GM18520 (cell line): ENCODE measurements around the gene LEO1.

Experiments used
- ATAC-seq: cut with Tn5 transposase; IDR thresholded peaks from one replicate; pipeline ENCODE4 v1.9.1; 2021; ENCODE audit not compliant: unreplicated experiment

The LEO1 gene

DNA sequence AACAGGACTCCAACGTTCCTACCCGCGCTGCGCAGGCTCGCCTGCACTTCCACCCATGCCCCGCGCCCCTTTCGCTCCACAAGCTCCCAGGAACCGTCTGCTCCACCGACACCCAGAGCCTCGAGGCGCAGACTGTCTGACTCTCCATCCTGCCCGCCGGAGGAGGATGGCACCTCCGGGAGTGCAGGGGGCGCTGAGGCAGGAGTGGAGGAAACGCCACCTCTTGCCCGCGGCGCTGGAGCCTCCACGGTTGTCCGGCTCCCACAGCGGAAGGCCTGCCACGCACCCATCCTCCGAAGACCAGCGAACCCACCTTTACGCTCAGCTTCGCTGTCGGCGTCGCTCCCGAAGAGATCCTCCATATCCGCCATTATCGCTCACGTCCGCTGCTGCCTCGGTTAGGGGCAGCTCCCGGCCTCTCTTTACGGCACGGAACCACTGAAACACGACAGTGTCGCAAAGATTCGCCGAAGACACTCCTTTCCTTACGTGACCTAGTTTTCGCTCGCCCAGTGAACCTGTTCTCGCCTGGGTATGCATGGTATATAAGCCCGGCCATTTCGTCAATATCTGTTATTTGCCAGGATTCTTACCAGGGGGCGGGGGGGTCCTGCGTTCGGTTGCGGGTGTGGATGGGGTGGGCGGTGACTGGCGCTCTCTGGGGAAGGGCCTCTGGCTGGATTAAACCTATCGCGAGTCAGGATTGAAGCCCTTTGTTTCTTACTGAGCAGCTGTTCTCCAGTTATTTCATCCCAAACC lies at the start of gene LEO1:
Gene LEO1, minus strand, starts transcription at position 404 of the 759 bp plus-strand sequence. Its CDS starts 33 bp downstream, at position 371.
- peak; percentile 76 for ATAC-seq

DNA sequence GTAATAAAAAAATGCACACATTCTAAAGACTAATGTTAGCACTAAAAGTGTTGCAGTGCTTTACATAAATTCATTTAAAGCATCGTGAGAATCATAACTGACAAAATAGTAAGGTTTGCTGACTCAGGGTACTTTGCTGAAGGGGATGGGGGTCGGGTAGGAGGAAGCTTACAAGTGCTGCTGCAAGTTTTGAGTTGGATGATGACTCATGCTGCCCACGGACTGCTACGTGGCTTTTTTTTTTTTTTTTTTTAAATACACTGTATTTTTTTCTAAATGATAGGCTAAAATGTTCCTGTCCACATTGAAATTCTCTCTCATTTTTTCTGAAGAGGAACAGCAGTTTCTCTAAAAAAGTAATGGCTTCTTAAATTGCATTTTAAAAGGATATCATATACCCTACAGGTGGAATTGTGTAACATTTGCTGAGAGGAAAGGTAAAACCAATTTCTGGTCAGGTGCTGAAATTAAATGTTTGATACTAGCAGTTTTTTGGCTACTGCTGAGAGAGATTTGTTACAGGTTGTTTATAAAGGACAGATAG lies 49.6 kb upstream of the LEO1 start:
- no peak for ATAC-seq

DNA sequence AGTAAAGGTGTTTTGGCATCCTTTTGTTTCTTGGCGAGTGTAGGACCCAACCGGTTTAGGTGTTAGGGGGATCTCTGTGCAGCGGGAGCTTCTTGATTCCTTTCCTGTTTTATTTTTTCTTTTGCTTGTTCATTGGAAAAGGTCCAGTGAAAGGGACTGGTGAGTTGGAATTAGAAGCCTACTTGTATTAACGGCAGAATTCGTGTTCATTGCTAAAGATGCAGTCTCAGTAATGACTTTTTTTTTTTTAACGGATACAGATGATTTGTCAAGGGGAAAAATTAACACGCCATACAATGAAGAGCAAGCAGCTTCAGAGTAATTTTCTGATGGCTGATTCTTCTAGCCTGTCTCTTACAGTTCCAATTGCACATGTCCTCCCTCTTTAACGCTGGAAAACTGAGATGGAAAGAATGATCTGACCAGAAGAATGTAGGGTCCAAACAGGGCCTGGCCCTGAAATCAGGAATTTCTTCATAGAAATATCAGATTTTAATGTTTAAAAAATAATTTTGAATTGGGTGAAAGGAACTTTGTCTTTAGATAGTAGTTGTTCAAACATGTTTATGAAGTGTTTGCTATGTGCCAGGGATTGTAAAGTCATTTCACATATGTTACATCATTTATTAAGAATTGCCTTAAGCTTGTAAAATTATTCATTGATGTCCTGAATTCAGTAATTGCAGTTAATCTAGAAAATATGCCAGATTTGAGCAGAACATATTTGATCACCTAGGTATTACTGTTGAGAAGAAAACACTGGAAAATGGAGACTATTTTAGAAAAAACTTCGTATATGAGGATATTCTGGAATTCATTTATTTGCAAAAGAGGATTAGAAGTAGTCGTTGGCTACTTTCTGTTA lies 48.9 kb upstream of the LEO1 start:
- ATAC-seq = no peak

DNA sequence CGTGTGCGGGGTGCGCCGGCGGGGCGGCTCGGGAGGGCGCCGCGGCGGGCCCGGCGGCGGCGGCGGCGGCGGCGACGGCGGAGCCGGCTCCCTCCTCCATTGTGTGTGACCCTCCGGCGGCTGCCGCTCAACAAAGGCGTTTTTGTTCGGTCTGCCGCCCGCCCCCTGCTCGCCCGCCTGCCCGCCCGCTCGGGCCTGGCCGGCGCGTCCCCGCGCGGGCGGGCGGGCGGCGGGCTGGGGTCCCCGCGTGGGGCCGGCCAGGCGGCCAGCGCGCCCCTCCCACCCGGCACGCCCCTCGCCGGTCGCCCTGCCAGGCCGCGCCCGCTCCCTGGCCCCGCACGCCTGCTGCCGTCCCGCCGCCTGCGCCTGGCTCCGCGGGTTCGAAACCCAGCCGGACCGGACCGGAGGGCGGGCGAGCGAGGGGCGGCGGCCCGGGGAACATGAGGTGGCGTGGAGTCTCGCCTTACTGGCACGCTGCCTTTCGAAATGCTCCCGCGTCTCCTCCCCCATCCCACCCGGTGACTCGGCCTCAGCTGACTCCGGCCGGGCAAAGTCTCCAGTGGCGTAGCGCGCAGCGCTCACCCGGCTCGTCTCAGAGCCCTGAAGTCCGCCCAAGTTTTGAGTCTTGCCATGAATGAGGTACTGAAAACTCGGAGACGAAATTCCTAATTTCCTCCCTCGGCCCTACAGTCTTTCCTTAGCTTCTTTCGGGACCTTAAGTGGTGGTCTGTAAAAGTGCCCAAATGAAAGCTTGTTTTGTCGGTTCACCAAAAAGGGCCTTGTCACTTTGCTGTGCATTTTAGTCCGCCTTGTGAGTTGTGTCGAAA lies 48.0 kb upstream of the LEO1 start:
- ATAC-seq = peak; percentile 39

DNA sequence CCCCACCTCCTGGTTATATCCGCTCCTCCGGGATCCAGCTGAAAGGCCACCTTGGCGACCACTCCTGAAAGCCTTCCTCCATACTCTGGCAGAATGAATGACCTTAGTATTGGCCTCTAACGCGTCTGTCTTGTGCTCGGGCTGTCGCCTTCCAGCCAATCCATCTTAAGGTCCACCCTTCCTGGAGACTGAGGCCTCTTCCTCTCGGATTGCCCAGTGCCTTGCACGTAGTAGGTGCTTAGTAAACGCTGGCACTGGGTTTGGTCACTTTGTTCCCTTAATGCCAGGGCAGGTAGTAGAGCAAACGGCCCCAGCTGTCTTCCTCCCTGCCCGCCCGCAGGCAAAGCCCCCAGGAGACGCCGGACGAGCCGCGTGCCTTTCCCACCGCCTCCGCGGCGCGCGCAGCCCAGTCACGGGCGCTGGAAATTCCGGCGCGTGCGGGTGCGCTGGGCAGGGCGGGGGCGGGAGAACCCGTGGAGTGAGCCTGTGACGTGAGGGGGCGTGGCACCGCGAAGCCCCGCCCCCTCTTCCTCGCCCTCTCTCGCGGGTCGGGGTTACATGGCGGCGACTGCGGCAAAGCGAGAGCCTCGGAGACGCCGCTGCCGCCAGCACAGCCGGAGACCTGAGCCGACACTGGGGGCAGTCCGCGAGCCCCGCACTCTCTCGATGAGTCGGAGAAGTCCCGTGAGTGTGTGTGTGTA lies 47.3 kb upstream of the LEO1 start, which contains the start of gene MAPK6:
Gene MAPK6, plus strand, starts transcription at position 527 of the 701 bp plus-strand sequence. CDS start 27,242 bp downstream, outside the sequence.
- peak; percentile 53 for ATAC-seq

DNA sequence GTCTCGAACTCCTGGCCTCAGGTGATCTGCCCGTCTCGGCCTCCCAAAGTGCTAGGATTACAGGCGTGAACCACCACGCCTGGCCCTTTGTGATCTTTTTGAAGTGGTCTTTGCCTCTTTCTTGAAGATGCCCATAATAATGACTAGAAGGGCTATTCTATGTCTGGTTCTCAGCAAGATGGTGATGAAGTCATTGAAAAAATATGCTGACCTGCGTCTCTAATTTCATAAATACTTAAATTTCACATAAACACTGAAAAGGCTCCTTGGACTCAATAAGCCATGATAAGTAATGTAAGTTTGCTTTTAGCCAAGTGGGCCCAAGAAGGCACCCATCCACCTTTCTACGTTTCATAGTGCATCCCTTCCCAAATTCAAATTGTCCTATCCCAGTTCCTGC lies 46.7 kb upstream of the LEO1 start:
- no peak for ATAC-seq

DNA sequence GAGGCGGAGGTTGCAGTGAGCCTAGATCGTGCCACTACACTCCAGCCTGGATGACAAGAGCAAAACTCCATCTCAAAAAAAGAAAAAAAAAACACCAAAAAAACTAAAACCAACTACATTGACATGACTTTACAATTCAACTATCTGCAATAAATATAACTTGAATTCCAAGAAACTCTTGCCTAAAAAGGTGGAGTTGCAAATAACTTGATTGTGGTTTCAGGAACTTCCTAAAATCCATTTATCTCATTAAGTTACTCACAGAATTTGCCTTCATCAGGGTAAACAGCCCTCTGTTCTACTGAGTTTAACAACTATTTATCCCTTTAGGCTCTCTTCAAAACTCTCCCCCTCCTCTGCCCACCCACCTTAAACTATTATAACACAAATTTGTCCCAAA lies 44.7 kb upstream of the LEO1 start:
- no peak for ATAC-seq

DNA sequence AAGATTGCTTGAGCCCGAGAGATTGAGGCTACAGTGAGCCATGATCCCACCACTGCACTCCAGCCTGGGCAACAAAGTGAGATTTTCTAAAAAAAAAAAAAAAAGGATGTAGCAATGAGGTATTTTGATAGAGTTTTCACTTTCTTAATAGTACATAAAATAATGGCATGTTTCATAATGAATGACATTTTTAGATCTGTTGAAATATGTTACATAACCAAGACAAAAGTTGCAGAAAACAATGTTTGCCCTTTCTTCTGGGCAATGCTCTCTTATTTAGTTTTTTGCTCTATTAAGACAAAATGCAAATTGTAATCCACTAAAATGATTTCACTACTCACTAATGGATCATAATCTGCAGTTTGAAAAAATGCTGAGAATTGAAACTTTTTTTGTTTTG lies 43.0 kb upstream of the LEO1 start:
- no peak for ATAC-seq

DNA sequence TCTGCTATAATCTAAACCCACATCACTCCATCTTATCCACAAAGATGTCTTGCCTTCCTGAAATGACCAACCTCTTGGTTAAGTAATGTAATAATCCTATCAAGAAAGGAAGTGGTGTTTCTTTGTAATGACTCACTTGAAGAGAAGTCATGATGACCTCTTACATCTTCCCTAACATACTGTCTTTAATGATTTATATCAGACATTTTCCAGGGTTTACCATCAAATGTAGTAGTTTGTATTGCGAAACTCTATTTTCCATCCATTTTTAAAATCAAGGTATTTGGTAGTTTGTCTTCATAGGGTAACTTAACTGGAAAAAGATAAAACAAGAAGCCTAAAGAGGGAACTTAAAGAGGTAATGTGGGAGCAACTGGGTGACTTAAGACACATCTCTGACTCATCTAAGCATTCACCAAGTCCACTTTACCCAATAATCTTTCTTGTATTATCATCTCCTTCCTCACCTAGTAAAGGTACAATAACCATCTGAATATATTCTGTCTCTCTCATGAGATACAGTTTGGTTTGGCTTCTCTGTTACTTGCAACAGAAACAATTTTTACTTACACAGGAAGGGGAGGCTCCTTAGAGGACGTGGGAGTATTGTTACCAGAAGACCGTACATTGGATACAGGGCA lies 41.7 kb upstream of the LEO1 start:
- peak; percentile 29 for ATAC-seq

DNA sequence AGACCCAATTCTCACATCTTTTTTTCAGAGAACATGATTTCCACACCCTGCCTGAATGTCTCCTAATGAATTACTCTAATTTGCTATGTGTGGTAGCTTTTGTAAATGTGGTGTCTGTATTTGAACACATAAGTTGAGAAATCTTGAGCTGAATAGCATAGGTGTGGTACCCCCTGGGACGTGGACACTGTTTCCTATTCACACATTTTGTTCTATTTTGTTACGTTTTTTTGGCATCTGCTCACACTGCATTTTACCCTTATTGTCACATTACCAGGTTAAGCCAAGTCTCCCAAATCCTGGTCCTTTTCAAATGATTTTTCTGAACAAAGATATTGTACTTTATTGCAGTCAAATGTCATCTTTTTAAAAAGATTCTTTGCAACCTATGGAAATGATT lies 40.6 kb upstream of the LEO1 start:
- ATAC-seq = no peak

DNA sequence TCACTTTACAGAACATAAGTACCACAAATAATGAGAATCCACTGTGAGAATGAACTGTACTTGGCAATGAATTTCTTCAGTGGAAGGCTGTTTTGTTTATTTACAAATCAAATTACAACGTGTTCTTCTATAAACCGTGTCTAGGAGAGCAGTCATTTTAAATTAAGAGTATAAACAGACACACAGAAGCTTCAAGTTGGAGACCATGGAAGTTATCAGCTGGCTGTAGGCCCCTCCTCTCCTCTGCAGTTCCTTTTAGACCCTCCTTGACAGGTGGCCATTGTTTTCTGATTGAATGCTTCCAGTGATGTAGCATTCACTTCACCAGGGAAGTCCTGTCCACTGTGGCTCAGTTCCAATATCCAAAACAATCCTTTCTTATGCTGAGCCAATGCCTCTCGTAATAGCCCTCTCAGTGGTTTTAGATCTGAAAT lies 40.1 kb upstream of the LEO1 start:
- no peak for ATAC-seq

DNA sequence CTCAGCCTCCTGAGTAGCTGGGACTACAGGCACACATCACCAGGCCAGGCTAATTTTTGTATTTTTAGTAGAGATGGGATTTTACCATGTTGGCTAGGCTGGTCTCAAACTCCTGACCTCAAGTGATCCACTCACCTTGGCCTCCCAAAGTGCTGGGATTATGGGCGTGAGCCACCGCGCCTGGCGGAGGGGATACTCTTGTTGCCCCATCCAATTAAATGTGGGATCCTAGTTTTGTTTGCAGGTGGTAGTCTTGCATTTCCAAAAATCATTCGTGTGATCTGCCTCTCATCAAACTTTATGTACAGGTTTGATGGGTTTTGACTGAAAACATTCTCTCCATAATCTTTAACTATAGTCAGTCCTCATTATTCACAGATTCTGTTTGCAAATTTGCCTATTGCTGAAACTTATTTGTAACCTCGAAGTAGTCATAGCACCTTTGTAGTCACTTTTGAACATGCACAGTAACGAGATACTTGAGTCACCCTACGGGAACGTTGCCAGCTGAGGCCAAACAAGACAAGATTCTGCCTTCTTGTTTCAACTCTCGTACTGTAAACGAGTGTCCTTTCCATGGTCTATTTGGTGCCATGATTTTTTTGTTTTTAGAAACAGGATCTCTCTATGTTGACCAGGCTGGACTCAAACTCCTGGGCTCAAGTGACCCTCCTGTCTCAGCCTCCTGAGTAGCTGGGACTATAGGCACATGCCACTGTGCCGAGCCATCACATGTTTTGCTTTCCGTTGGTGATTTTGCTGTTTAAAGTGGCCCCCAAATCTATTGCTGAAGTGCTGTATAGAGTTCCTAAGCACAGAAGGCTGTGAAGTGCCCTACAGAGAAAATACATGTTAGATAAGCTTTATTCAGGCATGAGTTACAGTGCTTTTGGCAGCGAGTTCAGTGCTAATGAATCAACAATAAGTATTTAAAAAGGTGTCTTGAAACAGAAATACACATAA lies 39.3 kb upstream of the LEO1 start:
- no peak for ATAC-seq

DNA sequence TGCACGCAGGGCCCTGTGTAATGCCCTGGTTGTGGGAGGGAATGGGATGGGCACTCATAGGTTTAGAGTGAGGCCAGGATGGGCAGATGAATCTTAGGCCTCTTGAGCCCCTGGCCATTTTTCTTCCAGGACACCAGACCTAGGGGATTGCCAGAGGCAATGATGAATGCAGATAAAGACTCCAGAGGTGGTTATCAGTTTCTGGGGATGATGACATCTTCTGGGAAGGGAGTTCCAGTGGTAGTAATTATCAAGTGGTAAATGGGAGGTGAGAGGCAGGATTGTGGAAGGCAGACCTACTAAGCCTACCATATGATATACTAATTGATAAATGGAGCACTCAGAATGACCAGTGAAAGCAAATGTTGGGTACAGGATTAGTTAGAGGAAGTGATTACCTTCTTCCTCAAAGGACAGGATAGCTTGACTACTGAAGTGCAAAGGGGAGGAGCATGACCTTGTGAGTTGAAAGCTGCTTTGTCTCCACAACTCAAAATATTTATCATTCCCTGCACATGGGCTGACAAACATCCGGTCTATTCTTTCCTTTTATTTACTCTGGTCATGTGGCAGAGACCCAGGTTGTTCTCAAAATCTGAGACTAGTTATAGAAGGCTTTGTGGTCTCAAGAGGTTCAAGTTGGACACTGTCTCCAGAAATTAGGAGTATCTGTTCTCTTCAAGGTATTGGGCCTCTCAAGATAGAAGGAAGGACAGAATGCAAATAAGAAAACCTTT lies 37.3 kb upstream of the LEO1 start:
- no peak for ATAC-seq

DNA sequence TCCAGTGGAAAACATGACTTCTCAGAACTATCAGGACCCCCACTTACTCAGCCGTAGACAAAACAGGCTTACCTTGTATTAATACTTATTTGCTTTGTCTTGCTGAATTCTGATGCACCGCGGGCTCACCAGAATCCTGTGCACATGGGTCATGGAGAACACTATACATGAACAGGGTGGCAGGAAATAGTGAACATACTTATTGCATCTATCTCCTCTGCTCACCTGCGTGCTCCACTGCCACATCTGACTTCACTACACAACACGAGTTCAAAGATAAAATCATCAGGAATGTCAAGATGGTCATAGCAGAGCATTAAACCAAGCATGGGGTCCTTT lies 36.8 kb upstream of the LEO1 start:
- no peak for ATAC-seq

DNA sequence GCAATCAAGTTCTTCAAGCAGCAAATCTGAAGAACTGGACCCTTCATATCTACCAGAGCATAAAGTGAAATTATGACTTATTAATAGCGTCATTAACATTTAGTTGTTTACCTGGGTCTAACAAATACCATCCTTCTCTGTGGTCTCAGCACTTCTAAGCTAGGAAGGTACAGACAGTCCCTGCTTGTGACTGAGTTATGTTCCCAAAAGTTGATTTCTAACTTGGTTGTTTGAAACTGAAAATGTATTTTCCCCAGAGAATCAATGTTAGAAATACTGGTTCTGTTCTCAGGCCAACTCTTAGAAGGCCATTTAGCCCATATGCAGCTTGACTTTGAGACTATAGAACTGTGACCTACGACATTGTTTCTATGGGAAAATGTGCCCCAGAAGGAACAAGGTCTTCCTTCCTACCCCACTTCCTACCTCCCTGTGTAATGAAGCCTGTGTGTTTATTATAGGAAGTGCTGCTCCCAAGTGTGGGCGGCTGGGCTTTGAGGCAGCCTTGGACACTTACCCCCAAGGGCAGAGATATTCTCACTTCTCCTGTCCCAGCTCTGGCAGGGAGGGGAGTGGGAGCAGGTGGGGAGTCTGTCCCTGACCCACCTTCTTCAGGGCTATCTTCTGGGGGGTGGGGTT lies 35.2 kb upstream of the LEO1 start:
- ATAC-seq = peak; percentile 31

DNA sequence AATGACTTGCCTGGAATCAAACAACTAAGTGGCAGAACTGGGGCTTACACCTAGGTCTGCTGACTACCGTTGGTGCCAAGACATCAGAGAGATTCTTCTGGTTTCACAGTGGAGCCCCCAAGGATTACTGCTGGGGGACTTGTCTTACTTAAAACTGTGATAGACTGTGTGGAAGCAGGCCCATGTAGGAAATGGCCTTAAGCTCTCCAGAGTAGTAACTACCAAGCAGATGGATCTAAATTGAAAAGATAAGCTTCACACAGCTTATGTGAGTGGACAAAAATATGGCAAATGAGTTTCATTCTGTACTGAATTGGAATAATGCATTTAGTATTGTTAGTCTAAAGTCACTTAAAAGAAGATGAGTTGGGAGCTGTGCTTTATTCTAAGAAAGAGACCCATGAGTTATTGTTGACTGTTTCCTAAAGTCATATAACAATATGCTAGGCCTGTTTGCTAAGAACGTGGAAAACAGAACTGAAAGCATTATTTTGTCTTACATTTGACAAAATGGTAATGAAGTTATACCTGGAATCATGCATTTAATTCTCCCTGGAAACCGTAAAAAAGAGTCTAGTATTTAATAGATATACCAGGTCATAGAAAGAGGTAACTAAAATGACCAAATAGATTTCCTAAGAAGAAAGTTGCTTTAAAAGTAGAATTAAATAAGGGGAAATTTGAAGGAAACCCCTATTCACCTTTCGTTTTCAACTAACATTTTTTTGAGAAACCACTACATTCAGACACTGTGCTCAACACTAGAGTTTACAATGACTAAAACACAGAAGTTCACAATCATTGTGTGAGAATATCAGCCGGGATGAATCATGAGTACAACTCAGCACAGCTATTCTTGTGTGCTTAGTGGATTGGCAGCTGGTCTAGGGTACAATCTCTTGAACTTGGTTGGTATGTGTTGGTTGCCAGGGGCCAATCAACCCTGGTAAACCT lies 34.4 kb upstream of the LEO1 start:
- ATAC-seq = peak; percentile 83
